ENCODE data around the gene FLACC1. TPM values are rescaled to one million over a fixed set of nuclear protein-coding genes. Genes with fewer than 3 reads are reported as not detected.

FLACC1 gene, protein sequence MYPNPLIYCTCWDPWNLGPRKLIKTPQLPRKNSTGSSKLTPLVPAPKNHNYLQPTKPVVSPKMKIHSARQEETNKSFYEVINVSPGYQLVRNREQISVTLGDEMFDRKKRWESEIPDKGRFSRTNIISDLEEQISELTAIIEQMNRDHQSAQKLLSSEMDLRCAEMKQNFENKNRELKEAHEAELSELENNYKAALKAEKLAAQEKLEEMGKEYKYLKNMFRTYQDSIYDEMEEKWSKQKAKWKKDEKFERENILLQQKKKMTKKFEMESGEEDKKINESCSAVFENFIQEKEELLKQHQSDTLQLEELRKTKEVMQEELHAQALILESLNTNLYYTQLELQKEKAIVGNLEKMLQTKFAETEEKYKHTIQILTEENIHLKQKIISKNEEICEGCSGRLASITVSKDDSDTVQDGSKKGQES
- total RNA-seq (1.7 TPM), polyA plus RNA-seq (1.2 TPM)
- long read RNA-seq, donor 1: 0 reads
- long read RNA-seq, donor 2: 0 reads
- long read RNA-seq, donor 3: 0 reads
- long read RNA-seq, donor 4: 0 reads
- long read RNA-seq, donor 5: 0 reads
- long read RNA-seq, donor 6: 0 reads
- long read RNA-seq, donor 7: 0 reads
- long read RNA-seq, donor 8: 0 reads
- long read RNA-seq, donor 9: 0 reads
- long read RNA-seq, donor 10: 0 reads

DNA sequence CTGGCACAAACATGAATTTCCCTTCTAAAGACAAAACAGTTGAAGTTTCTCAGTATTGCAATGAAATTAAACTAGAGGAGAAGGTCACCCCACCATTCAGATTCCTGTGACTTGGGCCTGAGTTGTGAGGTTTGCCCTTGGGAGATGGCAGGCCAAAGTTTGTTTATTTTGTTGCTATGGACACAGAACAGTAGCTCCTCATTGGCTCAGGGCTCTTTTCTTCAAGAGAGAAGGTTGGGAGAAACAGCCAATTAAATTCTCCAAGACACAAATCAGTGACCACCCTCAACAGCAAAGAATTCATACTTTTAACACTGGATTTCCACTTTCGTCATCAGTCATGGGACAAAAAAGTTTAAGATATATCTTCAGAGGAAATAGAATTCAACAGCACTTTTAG is at the start of gene FLACC1:
FLACC1 (minus strand) TSS at position 125 of the 400 bp plus-strand sequence. CDS start 5,941 bp downstream, outside the sequence.
- H3K4me3 ChIP-seq (ENCODE audit: low read length in 2 of 2): no peak within 1 kb of the TSS
- peaks cover 2 to 5% of the 10 kb centered on the region in 2 donors for H3K36me3 ChIP-seq (ENCODE audit: control insufficient read depth in 2 of 2, insufficient read depth in 2 of 2, low read length in 1 of 2)
- peaks cover 0 to 2% of the 10 kb centered on the region in 2 donors for H3K9me3 ChIP-seq (ENCODE audit: control insufficient read depth in 2 of 2, insufficient read depth in 1 of 2, low read length in 1 of 2)
- WGBS: 93% methylated on average over 1 of the region's 1 CpG
- no peak for DNase-seq (ENCODE audit: low read depth in 6 of 9, low spot score in 9 of 9)
- H3K27ac ChIP-seq (ENCODE audit: low read depth in 1 of 2, low read length in 1 of 2): no peak within 1 kb of the TSS
- no peaks in the 10 kb centered on the region for H3K4me1 ChIP-seq (ENCODE audit: control insufficient read depth in 2 of 2, insufficient read depth in 2 of 2, low read length in 2 of 2)
- H3K27me3 ChIP-seq (ENCODE audit: control insufficient read depth in 2 of 2, insufficient read depth in 1 of 2, low read length in 1 of 2): no peaks in the 10 kb centered on the region

DNA sequence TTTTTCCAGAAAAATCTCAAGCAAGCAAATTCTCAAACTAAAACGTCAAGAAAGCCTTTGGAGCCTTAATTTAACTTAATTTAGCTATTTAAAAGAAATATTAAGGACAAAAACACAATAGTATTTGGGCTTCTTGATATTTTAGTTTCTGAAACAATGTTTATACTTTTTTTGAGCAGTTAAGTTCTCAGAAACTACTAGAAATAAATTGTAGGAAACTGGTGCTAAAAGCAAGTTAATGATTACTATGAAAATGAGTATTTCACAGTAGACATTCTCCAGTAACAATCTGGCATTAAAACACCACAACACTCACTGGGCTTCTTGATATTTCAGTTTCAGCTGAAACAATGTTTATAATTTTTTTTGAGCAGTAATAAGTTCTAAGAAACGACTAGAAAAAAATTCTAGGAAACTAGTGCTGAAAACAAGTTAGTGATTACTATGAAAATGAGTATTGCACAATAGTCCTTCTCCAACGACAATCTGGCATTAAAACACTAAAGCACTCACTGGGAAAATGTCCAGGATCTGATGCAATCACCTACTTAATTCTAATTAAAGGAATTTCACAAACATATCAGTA is 49.0 kb upstream of the FLACC1 start:
- peak in 1 of 9 donors; percentile 13 for DNase-seq (ENCODE audit: low read depth in 6 of 9, low spot score in 9 of 9)
- Histone ChIP-seq H3K36me3 (ENCODE audit: control insufficient read depth in 2 of 2, insufficient read depth in 2 of 2, low read length in 1 of 2) (no peaks in the 10 kb centered on the region), H3K9me3 (ENCODE audit: control insufficient read depth in 2 of 2, insufficient read depth in 1 of 2, low read length in 1 of 2) (no peaks in the 10 kb centered on the region), H3K27ac (ENCODE audit: low read depth in 1 of 2, low read length in 1 of 2) (no peak overlapping the region), H3K27me3 (ENCODE audit: control insufficient read depth in 2 of 2, insufficient read depth in 1 of 2, low read length in 1 of 2) (no peaks in the 10 kb centered on the region), H3K4me1 (ENCODE audit: control insufficient read depth in 2 of 2, insufficient read depth in 2 of 2, low read length in 2 of 2) (no peaks in the 10 kb centered on the region), H3K4me3 (ENCODE audit: low read length in 2 of 2) (no peak overlapping the region)
- WGBS: 48% methylated on average over 3 of the region's 3 CpGs

DNA sequence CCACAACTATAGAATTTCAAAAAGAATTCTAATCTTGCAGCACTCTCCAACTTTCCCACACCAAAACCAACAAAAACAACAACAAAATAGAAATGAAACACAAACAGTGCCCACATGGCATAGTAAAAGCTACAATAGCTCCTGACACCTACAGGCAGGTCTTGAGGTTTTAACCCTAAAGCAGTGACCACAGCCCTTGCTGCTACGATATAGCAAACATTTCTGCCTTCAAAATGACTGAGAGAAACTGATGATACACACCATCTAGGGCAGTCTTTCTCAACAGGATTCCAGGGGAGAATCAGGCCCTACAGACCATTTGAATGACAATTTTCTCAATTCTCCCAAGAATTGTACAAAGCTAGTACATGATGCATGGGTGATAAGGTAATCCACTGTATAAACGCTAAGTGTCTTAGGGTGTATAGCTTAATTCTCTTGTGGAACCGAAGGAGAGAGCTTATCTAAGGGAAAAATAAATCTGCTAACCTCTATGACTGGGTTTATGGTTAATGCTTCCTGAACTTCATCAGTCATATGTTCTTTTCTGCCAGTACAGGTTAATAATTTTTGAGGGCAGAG is 47.6 kb upstream of the FLACC1 start:
- Histone ChIP-seq H3K4me1 (ENCODE audit: control insufficient read depth in 2 of 2, insufficient read depth in 2 of 2, low read length in 2 of 2) (no peaks in the 10 kb centered on the region), H3K9me3 (ENCODE audit: control insufficient read depth in 2 of 2, insufficient read depth in 1 of 2, low read length in 1 of 2) (no peaks in the 10 kb centered on the region), H3K36me3 (ENCODE audit: control insufficient read depth in 2 of 2, insufficient read depth in 2 of 2, low read length in 1 of 2) (no peaks in the 10 kb centered on the region), H3K27me3 (ENCODE audit: control insufficient read depth in 2 of 2, insufficient read depth in 1 of 2, low read length in 1 of 2) (no peaks in the 10 kb centered on the region), H3K4me3 (ENCODE audit: low read length in 2 of 2) (no peak overlapping the region), H3K27ac (ENCODE audit: low read depth in 1 of 2, low read length in 1 of 2) (no peak overlapping the region)
- DNase-seq (ENCODE audit: low read depth in 6 of 9, low spot score in 9 of 9): no peak
- WGBS: 83% methylated on average over 3 of the region's 3 CpGs

DNA sequence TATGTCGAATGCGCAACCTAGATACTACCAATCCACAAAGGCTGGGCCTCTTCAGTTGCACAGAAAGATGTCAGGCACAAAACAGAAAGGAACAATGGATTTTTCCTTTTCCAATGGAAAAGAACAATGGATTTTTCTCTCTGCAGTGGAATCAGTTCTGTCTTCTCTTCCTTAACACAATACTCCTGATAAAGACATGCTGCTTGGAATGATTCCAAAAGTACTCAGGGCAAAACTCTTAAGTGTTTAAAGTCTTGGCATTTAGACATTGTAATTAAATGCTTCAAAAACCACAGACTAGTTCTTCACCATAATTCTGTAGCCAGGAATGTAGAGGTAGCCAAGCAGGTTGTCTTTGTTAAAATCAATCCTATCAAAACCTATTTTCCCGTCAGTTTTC is 46.7 kb upstream of the FLACC1 start:
- Histone ChIP-seq H3K27ac (ENCODE audit: low read depth in 1 of 2, low read length in 1 of 2) (no peak overlapping the region), H3K36me3 (ENCODE audit: control insufficient read depth in 2 of 2, insufficient read depth in 2 of 2, low read length in 1 of 2) (peaks cover 0 to 3% of the 10 kb centered on the region in 2 donors), H3K4me3 (ENCODE audit: low read length in 2 of 2) (no peak overlapping the region), H3K9me3 (ENCODE audit: control insufficient read depth in 2 of 2, insufficient read depth in 1 of 2, low read length in 1 of 2) (no peaks in the 10 kb centered on the region), H3K27me3 (ENCODE audit: control insufficient read depth in 2 of 2, insufficient read depth in 1 of 2, low read length in 1 of 2) (no peaks in the 10 kb centered on the region), H3K4me1 (ENCODE audit: control insufficient read depth in 2 of 2, insufficient read depth in 2 of 2, low read length in 2 of 2) (no peaks in the 10 kb centered on the region)
- WGBS: 96% methylated on average over 3 of the region's 3 CpGs
- no peak for DNase-seq (ENCODE audit: low read depth in 6 of 9, low spot score in 9 of 9)

DNA sequence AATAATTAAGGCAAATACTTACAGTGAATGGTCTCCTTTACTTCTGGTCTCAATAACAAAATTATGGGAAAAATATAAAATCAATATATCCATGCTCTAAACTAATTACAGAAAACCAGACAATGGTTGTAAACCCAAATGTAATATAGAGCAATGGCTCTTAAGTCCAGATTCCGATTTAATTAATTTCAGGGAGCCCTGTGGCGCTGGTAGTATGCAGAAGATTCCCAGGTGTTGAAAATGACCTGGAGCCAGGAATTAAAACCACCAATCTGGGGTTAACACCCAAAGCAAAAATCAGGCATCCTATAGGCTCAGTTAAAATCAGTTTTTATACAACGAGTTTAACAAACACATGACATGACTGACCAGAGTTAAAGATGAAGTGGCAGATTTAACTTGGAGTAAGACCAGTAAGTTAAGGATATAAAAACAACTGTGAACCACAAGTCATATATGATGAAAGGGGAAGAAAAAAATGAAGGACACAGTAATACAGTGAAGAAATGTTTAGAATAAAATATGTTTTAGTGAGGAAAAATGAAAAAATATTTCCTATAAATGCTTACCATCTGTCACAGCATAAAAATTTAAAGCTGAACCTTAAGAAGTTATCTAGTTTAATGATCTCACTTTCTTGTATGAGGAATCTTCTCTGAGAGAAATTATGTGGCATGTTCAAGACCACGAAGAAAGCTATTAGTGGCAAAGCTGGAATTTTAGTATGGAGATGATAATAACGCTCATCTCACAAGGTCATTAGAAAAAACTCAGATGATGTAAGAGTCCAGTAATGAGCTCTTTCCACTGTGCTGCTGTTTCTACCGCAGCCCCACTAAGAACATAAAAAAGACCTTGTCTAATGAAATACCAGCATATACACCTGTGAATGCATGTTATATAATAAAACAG is 45.8 kb upstream of the FLACC1 start:
- no peaks in the 10 kb centered on the region for H3K9me3 ChIP-seq (ENCODE audit: control insufficient read depth in 2 of 2, insufficient read depth in 1 of 2, low read length in 1 of 2)
- WGBS: 87% methylated on average over 6 of the region's 6 CpGs
- H3K4me1 ChIP-seq (ENCODE audit: control insufficient read depth in 2 of 2, insufficient read depth in 2 of 2, low read length in 2 of 2): no peaks in the 10 kb centered on the region
- no peak for DNase-seq (ENCODE audit: low read depth in 6 of 9, low spot score in 9 of 9)
- no peaks in the 10 kb centered on the region for H3K27me3 ChIP-seq (ENCODE audit: control insufficient read depth in 2 of 2, insufficient read depth in 1 of 2, low read length in 1 of 2)
- no peak overlapping the region for H3K4me3 ChIP-seq (ENCODE audit: low read length in 2 of 2)
- H3K36me3 ChIP-seq (ENCODE audit: control insufficient read depth in 2 of 2, insufficient read depth in 2 of 2, low read length in 1 of 2): peaks cover 0 to 7% of the 10 kb centered on the region in 2 donors
- H3K27ac ChIP-seq (ENCODE audit: low read depth in 1 of 2, low read length in 1 of 2): no peak overlapping the region

DNA sequence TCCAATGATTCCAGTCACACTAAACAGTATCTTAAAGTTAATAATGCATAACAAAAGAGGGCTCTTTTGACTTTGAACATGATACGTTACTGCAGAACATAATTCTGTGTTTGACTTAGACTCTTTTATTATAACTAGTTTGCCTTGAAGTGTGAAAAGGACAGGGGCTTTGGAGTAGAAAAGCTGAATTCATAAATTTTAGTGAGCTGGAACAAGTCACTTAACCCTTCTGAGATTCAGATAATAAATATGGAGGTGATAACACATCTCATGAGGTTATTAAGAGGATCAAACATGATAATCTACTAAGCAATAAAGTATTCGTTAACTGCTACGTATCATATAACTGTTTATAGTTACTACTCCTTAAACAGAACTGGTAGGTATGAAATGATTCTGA is 44.7 kb upstream of the FLACC1 start:
- Histone ChIP-seq H3K27ac (ENCODE audit: low read depth in 1 of 2, low read length in 1 of 2) (no peak overlapping the region), H3K4me3 (ENCODE audit: low read length in 2 of 2) (no peak overlapping the region), H3K36me3 (ENCODE audit: control insufficient read depth in 2 of 2, insufficient read depth in 2 of 2, low read length in 1 of 2) (peaks cover 0 to 15% of the 10 kb centered on the region in 2 donors), H3K27me3 (ENCODE audit: control insufficient read depth in 2 of 2, insufficient read depth in 1 of 2, low read length in 1 of 2) (no peaks in the 10 kb centered on the region), H3K9me3 (ENCODE audit: control insufficient read depth in 2 of 2, insufficient read depth in 1 of 2, low read length in 1 of 2) (no peaks in the 10 kb centered on the region), H3K4me1 (ENCODE audit: control insufficient read depth in 2 of 2, insufficient read depth in 2 of 2, low read length in 2 of 2) (no peaks in the 10 kb centered on the region)
- no peak for DNase-seq (ENCODE audit: low read depth in 6 of 9, low spot score in 9 of 9)
- 92% methylated on average over 3 of the region's 3 CpGs for WGBS

DNA sequence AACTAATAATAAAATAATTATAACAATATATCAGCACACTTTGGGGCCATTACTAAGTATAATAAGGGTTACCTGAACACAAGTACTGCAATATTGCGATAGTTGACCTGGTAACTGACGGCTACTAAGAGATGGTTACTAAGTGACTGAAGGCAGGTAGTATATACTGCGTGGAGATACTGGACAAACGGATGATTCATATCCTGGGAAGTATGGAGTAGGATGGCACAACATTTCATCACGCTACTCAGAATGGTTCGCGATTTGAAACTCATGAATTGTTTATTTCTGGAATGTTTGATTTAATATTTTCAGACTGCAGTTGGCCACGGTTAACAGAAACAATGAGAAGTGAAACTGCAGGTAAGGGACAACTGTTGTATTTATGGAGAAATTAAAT is 39.5 kb upstream of the FLACC1 start:
- no peak for DNase-seq (ENCODE audit: low read depth in 6 of 9, low spot score in 9 of 9)
- Histone ChIP-seq H3K4me3 (ENCODE audit: low read length in 2 of 2) (no peak overlapping the region), H3K27me3 (ENCODE audit: control insufficient read depth in 2 of 2, insufficient read depth in 1 of 2, low read length in 1 of 2) (no peaks in the 10 kb centered on the region), H3K4me1 (ENCODE audit: control insufficient read depth in 2 of 2, insufficient read depth in 2 of 2, low read length in 2 of 2) (no peaks in the 10 kb centered on the region), H3K36me3 (ENCODE audit: control insufficient read depth in 2 of 2, insufficient read depth in 2 of 2, low read length in 1 of 2) (peaks cover 0 to 43% of the 10 kb centered on the region in 2 donors), H3K27ac (ENCODE audit: low read depth in 1 of 2, low read length in 1 of 2) (no peak overlapping the region), H3K9me3 (ENCODE audit: control insufficient read depth in 2 of 2, insufficient read depth in 1 of 2, low read length in 1 of 2) (no peaks in the 10 kb centered on the region)
- WGBS: 85% methylated on average over 8 of the region's 8 CpGs

DNA sequence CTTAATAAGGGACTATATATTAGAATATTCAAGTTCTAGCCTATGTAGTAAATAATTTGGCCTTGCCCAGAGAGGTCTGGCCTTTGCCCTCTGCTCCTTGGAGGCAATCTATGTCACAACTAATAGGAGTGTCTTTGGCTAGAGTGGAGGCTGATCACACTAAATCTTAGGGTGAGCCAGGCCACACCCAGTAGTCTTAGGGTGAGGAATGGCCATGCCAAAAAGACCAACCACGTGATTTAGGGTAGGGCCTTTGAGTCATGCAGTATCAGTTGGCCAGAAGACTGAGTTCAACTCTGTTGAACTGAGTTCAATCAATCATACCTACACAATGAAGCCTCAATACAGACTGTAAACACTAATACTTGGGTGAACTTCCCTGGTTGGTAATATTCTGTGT is 26.0 kb upstream of the FLACC1 start:
- 95% methylated on average over 1 of the region's 1 CpG for WGBS
- no peak for DNase-seq (ENCODE audit: low read depth in 6 of 9, low spot score in 9 of 9)
- no peak overlapping the region for H3K27ac ChIP-seq (ENCODE audit: low read depth in 1 of 2, low read length in 1 of 2)

More for the DNA sequence above, 26.0 kb upstream of the FLACC1 start:
- Histone ChIP-seq H3K9me3 (ENCODE audit: control insufficient read depth in 2 of 2, insufficient read depth in 1 of 2, low read length in 1 of 2) (no peaks in the 10 kb centered on the region), H3K4me1 (ENCODE audit: control insufficient read depth in 2 of 2, insufficient read depth in 2 of 2, low read length in 2 of 2) (no peaks in the 10 kb centered on the region), H3K4me3 (ENCODE audit: low read length in 2 of 2) (no peak overlapping the region), H3K27me3 (ENCODE audit: control insufficient read depth in 2 of 2, insufficient read depth in 1 of 2, low read length in 1 of 2) (no peaks in the 10 kb centered on the region), H3K36me3 (ENCODE audit: control insufficient read depth in 2 of 2, insufficient read depth in 2 of 2, low read length in 1 of 2) (peaks cover 16 to 33% of the 10 kb centered on the region in 2 donors)
